Fibroblast of upper back skin (primary cell): ENCODE data around the gene GINM1.
A peak's percentile ranks its signal among the peaks of the same experiment; 100 is the strongest.

Source experiments
- DNase-seq: peaks from one replicate; pipeline ENCODE4 v3.0.0-alpha.2; 2013

GINM1 gene

DNA sequence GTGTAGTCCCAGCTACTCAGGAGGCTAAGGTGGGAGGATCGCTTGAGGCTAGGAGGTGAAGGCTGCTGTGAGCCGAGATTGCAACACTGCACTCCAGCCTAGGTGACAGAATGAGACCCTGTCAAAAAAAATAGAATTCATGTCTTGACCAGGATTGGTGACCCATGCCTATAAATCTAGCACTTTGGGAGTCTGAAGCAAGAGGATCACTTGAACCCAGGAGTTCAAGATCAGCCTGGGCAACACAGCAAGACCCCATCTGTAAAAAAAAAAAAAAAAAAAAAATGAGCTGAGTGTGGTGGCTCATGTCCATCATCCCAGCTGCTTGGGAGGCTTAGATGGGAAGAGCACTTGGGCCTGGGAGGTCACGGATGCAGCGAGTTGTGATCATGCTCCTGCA is 34.3 kb downstream of the GINM1 start:
- DNase-seq = no peak

DNA sequence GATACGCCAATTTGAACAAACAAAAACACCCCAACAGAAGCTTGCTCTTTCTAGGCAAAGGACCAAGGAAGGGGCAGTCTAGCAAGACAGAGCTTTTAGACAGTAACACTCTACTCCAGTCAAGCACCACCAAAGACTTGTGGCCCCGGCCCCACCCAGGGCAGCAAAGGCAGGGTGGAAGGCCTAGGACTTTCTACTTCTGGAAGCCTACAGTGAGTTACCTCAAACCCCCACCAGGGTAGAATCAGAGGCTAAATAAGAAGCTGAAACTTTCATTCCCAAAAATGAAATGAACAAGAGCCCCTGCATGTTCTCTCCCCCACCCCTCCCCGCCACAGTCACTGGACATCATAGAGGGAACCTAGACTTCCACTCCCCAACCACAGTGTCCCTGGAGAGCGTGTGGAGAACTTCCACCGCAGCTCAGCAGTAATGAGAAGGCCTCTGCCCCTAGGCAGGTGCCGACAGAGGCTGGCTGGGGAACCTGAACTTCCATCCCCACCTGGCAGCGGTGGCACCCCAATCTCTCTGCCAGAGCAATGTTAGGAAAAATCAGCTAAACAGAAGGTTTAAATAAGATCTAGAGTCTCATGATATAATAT is 42.3 kb downstream of the GINM1 start:
- DNase-seq = no peak

DNA sequence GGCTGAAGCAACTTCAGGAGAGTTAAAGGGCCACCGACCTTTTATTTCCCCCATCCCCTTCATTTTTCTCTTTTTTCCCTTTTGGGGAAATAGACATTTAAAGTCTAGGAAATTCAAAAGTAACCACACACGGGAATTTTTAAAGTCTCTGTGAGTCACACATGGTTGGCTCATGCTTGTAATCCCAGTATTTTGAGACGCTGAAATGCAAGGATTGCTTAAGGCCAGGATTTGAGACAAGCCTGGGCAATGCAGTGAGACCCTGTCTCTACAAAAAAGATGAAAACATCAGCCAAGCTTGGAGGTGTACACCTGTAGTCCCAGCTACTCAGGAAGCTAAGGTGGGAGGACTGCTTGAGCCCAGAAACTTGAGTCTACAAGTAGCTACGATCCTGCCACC is 48.2 kb downstream of the GINM1 start:
- peak; percentile 32 for DNase-seq

DNA sequence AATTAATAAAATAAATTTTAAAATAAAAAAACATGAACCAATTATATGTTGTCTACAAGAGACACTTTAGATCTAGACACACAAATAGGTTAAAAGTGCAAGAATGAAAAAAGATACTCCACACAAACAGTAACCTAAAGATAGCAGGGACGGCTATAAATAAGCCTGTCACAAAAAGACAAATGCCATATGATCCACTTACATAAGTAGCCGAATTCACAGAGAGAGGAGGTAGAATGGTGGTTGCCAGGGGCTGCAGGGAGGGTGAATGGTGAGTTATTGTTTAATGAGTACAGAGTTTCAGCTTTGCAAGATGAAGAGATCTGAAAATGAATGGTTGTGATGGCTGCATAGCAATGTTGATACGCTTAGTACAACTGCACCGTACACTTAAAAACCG is 49.6 kb downstream of the GINM1 start:
- DNase-seq = no peak

DNA sequence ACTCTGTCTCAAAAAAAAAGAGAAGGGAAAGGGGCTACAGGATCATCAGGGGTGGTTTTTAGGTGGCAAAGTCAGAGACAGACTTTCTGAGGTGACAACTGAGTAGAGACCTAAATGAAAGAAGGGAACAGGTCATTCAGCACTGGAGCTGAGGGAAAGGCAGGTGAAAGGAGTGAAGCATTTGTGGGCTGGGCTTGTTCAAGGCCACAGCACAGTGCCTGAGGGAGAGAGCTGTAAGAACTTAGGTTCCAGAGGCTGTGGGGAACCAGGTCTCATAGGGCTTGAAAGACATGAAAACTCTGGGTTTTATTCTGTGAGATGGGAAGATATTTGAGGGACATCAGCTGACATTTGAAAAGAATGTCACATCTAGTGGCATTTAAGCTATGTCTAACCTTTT is 61.5 kb downstream of the GINM1 start:
- DNase-seq = no peak

DNA sequence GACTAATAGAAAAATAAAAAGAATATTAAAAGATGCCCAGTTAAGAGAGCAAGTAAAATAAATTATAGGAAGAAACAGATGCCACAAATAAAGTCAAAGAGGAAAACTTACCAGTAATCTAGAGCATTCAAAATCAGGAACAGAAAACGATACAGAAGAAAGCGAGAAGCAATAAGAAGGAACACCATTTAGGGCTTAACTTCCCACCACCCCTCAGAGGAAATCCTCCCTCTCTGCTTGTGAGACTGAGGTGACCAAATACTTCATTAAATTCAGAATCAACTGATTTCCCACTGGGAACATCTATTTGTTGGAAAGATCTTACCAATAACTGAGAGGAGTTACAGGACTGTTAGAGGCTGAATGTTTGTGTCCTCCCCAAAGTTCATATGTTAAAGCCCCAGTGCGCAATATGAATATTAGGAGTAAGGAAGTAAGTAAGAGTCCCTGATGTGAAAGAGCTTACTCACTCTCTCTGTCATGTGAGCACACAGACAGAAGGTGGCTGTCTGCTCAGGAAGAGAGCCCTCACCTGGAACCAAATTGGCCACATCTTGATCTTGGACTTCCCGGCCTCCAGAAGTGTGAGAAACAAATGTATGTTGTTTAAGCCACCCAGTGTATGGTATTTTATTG is 62.8 kb downstream of the GINM1 start:
- DNase-seq = no peak

DNA sequence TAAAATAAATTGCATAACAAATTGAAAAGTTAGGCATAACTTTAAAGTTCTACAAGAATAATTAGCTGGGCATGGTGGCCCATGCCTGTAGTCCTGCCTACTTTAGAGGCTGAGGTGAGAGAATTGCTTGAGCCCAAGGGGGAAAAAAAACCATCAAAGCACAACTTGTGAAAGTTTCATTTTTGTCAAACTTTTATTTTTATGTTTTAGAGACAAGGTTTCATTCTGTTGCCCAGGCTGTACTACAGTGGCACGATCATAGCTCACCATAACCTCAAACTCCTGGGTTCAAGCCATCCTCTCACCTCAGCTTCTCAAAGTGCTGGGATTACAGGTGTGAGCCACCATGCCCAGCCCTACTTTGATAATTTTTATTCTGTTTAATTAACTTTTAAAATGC is 68.1 kb downstream of the GINM1 start:
- DNase-seq = no peak

DNA sequence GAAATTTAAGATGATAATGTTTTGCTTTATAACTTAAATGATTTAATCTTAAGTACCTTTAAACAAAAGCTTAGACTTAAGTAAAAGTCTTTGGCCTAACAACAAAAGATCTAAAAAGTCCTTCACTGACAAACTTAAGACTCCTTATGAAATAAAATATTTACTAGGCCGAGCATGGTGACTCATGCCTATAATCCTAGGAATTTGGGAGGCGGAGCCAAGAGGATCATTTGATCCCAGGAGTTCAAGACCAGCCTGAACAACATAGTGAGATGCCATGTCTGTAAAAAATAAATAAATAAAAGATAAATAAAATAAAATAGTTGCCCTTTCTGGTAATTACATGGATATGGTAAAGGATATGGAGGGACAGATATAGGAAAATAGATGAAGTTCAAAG is 69.9 kb downstream of the GINM1 start:
- peak; percentile 46 for DNase-seq
